Activated CD4-positive, alpha-beta T cell treated with anti-CD3 and anti-CD28 coated beads, Interleukin-2, amount 50 U/mL, for 24 hours (primary cell): ENCODE measurements around the gene RGS19.
A peak's percentile ranks its signal among the peaks of the same experiment; 100 is the strongest.

Experiments used
- DNase-seq, 2 donors: peaks; one replicate each; pipeline ENCODE4 v3.0.0-alpha.2; 2020; ENCODE audit warnings: low read depth in 1 of 2, low spot score in 1 of 2

Gene RGS19

GRCh38 chr20:64108731-64109681 is 29.7 kb upstream of the RGS19 start:
- no peak for DNase-seq

GRCh38 chr20:64107736-64108457 is 28.6 kb upstream of the RGS19 start:
- no peak for DNase-seq

GRCh38 chr20:64106981-64107735 is 27.8 kb upstream of the RGS19 start, which contains the start of gene NPBWR2:
TSS of gene NPBWR2 (minus strand) at chr20:64107565. CDS start at chr20:64106831, 734 bp downstream.
- DNase-seq, result no peak

DNA sequence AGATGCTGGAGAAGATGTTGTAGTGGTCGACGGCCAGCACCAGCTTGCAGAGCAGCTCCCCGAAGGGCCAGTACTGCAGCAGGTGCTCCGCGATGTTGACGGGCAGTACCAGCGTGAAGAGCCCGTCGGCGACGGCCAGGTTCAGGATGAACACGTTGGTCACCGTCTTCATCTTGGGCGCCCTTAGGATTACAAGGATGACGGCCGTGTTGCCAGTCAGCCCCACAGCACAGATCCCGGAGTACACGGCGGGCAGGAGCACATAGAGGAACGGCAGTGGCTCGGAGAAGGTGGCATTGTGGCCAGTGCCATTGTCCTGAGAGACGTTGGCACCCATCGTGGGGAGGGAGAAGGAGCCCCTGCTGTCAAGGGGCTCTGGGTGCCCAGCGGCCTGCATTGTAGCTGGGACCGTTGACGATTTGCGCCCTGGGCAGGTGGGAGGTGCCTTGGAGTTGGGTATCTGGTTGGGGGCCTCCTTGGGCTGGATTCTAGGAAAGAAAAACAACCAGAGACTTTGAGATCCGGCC is 27.2 kb upstream of the RGS19 start:
- no peak for DNase-seq

DNA sequence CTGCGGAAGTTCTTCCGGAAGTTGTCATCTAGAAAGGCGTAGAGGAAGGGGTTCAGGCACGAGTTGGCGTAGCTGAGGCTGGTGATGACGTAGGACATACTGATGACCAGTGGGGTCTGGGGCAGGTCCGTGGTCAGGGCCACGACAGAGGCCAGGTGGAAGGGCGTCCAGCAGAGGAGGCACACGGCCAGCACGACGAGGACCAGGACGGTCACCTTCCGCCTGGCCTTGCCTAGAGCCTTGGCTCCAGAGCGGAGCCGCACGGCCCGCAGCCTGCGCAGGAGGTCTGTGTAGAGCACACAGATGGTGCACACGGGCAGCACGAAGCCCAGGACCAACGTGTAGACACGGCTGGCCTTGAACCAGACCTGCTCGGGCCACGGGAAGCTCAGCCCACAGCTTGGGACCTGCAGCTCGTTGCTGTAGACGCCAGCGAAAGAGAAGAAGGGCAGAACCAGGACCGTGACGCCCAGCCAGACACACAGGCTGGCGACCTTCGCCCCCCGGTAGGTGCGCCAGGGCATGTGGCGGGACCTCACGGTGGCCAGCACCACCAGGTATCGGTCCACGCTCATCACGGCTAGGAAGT is 26.6 kb upstream of the RGS19 start:
- no peak for DNase-seq

DNA sequence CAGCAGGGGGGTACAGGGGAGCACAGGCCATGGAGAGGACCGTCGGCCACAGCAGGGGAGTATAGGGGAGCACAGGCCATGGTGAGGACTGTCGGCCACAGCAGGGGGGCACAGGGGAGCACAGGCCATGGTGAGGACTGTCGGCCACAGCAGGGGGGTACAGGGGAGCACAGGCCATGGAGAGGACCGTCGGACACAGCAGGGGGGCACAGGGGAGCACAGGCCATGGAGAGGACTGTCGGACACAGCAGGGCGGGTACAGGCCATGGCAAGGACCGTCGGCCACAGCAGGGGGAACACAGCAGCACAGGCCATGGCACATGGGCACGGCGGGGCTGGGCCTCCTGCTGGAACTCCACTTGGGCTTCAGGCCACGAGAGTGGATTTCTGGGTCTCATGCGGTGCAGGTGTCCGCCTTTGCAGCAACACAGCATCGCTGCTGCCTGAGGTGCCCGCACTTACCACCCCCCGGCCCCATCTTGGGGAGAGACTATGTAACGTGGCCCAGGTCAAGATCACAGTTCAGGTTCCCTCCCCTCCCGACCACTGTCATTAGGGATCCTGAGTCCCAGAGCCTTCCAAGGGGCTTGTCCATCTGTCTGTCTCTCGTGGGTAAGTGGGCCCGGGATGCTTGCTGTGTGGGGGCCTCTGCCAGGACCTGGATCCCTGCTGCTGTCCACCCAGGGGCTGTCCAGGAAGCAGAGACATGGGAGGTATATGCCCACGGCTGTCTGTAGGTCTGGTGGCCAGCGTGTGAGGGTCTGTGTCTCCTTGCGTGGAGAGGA is 25.5 kb upstream of the RGS19 start:
- DNase-seq, result no peak

GRCh38 chr20:64103871-64104666 is 24.8 kb upstream of the RGS19 start:
- no peak for DNase-seq

GRCh38 chr20:64102647-64103354 is 23.5 kb upstream of the RGS19 start:
- DNase-seq, result no peak

DNA sequence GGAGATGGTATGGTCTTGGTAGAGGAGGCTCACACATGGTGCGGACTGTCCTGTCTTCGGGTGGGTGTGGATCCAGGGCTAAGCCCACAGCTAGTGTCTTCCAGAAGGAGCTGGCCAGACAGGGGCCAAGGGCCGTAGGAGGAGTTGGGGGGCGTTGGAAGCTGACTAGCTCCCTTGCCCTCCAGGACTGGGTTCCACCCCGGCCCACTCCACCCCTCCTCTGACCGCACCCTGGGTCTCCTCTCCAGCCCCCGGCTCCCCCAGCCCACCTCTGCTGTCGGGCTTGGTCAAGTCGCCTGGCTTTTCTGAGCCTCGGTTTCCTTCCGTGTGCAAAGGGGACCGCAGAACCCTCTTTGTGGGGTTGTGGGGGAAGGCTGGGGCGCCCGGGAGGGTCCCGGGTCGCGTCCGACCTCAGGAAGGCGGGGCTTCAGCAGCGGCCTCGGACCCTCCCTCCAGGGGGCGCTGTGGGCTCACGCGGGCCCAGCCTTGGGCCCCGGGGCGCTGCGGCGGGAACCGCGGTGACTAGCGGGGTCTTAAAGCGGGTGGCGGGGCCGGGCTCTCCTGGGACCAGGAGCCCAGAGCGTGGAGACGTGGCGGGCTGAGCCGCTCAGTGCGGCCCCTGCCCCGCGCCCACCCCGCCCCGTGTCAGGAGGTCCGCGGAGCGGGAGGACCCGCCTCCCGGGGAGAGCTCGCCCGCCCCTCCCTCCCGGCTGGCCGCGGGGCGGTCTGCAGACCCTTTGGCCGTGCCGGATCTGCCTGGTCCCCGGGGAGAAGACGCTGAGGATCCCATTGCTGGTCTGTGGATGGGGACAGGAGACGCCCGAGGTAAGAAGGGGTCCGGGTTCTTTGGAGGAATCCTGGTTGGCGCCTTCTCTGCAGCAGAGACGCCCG is 22.7 kb upstream of the RGS19 start:
- peak; percentile 45 to 50 for DNase-seq

DNA sequence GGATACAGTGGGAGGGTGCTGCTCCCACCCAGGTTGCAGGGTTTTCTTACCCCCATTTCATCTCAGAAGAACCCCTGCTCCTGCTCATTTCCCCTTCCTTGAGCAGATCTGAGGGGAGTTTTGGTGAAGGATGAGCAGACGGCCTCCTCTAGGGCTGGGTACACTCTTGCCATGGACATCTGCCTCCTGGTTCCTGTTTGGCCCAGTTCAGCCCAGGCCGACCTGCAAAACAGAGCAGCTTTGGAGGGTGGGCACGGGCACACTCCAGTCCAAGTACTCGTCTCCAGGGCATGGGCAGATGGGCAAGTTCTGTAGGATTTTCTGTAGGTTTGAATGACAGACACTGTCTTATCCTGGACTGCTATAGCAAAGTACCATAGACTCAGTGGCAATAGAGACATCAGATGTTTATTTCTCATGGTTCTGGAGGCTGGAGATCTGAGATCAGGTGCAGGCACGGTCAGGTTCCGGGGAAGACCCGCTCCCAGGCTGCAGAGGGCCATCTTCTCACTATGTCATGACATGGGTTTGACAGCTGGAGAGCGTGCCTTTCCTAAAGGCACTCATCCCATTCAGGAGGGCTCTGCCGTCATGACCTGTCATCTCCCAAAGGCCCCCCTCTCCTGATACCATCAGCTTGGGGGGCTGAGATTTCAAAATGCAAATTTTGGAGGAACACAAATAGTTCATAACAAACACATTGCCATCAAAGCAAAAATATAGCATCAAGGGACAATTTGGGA is 21.8 kb upstream of the RGS19 start:
- DNase-seq, result no peak

DNA sequence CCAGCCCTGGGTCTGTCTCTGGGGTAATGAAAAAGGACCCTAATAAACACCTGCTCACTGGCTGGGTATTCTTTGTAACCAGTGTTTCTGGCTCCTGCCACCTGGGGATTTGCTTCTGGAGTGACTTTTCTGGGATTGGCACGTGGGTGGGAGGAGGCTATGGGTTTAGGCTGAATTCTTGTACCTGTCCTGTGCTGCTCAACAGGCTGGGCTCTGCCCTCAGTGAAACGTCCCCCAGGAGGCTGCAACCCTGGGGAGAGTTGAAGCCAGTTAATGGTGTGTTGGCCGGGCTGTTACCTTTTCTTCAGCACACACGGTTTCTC is 21.2 kb upstream of the RGS19 start:
- no peak for DNase-seq

- DNase-seq, result no peak
These were observed 20.7 kb upstream of the RGS19 start for GRCh38 chr20:64099880-64100565.

GRCh38 chr20:64099086-64099786 is 19.9 kb upstream of the RGS19 start:
- DNase-seq, result no peak

GRCh38 chr20:64098471-64099013 is 19.2 kb upstream of the RGS19 start:
- DNase-seq, result no peak

GRCh38 chr20:64096535-64096934 is 17.2 kb upstream of the RGS19 start:
- DNase-seq, result no peak

GRCh38 chr20:64095927-64096326 is 16.6 kb upstream of the RGS19 start:
- no peak for DNase-seq
